Central memory CD4-positive, alpha-beta T cell (primary cell): Measurements from ENCODE around the gene ACO1.
A peak's percentile ranks its signal among the peaks of the same experiment; 100 is the strongest.
"Not testable (repeated sequence)": the region's sequence is repeated elsewhere in the genome, so short reads cannot be mapped to it uniquely, and the experiment has no call there.

Experiments used
- DNase-seq: peaks from one replicate; pipeline ENCODE4 v3.0.0; 2022
- total RNA-seq, 3 experiments: gene quantifications; one replicate each; lab custom pipeline; 2026; lab: John Stamatoyannopoulos, UW

Gene ACO1
- 10.8 to 20.5 (median 13.8) reads per million in 3 experiments for total RNA-seq

GRCh38 chr9:32384364-32385151, at the start of gene ACO1:
ACO1 (plus strand) TSS chr9:32384643; CDS start chr9:32405507, 20,864 bp downstream.
- DNase-seq: peak; percentile 82

- DNase-seq: no peak
Measured at GRCh38 chr9:32334916-32335895, 49.2 kb upstream of the ACO1 start.

- no peak for DNase-seq
Measured at GRCh38 chr9:32339424-32339823, 45.0 kb upstream of the ACO1 start.

GRCh38 chr9:32340361-32340760, 44.1 kb upstream of the ACO1 start:
- DNase-seq: no peak

GRCh38 chr9:32344551-32345182, 39.8 kb upstream of the ACO1 start:
- DNase-seq: no peak

GRCh38 chr9:32345243-32345642, 39.2 kb upstream of the ACO1 start:
- DNase-seq: no peak

- DNase-seq: no peak
Measured at GRCh38 chr9:32347571-32347970, 36.9 kb upstream of the ACO1 start.

GRCh38 chr9:32348106-32348695, 36.2 kb upstream of the ACO1 start:
- DNase-seq: no peak

GRCh38 chr9:32349013-32349412, 35.4 kb upstream of the ACO1 start:
- DNase-seq: no peak

GRCh38 chr9:32350682-32351081, 33.8 kb upstream of the ACO1 start:
- no peak for DNase-seq

- no peak for DNase-seq
Measured at GRCh38 chr9:32351845-32352244, 32.6 kb upstream of the ACO1 start.

- not testable (repeated sequence) for DNase-seq
Measured at GRCh38 chr9:32353476-32353875, 31.0 kb upstream of the ACO1 start.

- no peak for DNase-seq
Measured at GRCh38 chr9:32359452-32359851, 25.0 kb upstream of the ACO1 start.

- DNase-seq: no peak
Measured at GRCh38 chr9:32360983-32361673, 23.3 kb upstream of the ACO1 start.

- DNase-seq: no peak
Measured at GRCh38 chr9:32371279-32371678, 13.2 kb upstream of the ACO1 start.

GRCh38 chr9:32371679-32372078, 12.8 kb upstream of the ACO1 start:
- DNase-seq: no peak

- DNase-seq: no peak
Measured at GRCh38 chr9:32376285-32376684, 8.2 kb upstream of the ACO1 start.

GRCh38 chr9:32378496-32378895, 5.9 kb upstream of the ACO1 start:
- DNase-seq: peak; percentile 54

GRCh38 chr9:32378993-32379729, 5.3 kb upstream of the ACO1 start:
- DNase-seq: peak; percentile 61

GRCh38 chr9:32380944-32381343, 3.5 kb upstream of the ACO1 start:
- DNase-seq: no peak
